ENCODE measurements around the gene NR2F1. TPM values are rescaled to one million over a fixed set of nuclear protein-coding genes. Genes with fewer than 3 reads are reported as not detected.

The NR2F1 gene
- total and polyA plus RNA-seq, 2 donors (not counting 3 experiments of a cell fraction or from before 2014, with no cell fraction given) = 21.5 to 38.7 TPM

DNA sequence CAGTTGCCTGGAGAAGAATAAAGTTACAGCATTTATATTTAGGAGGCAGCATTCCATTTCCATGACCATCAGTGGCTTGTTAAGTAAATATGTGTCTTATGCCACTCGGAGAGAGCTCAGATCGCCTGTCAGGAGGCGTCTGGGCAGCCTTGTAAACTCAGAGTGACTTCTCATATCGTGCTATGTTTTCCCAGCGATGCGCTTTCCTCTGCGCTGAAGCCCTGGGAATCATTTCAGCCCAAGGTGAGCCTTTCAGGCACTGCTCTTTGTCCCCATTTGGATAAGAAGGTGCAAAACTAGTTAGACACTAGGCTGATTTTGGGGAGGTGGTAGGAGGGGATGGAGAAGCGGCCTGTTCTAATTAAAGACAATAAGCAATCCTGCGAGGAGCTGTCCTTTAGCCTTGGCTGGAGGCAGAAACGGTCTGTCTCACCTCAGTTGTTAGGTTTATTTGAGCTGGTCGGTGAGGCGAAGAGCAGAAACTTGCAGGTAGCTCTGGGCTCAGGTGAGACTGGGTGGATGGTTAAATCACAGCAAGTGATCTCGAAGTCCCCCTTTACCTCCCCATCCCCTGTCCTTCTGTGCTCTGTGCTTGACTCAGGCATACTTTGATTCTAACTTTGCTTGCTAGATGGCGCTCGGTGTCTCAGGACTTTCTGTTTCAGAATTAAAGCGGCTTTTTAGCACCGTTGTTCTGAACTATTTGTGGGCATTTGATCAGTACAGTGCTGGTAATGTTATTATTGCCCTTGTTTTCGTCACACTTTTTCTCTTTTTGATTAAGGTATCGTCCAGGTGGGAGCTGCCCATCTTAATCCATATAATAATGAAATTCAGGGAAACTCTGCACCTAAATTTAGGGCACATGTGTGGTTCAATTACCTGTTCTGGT, 24.6 kb downstream of the NR2F1 start:
- BruUV-seq (replicated peaks) = no TSS peak
- H3K9me3 ChIP-seq (replicated peaks; ENCODE audit: control insufficient read depth, insufficient read depth, low read length) = no peaks in the 10 kb centered on the region
- no peak overlapping the region for H3K4me3 ChIP-seq (replicated peaks in 1 of 3; ENCODE audit: insufficient read depth in 1 of 3, low read depth in 1 of 3, low read length in 3 of 3)
- peaks cover 71 to 98% of the 10 kb centered on the region in 2 experiments for H3K27me3 ChIP-seq (ENCODE audit: control insufficient read depth in 2 of 2, insufficient read depth in 2 of 2, low read length in 2 of 2)
- dilution Hi-C loops (cut with MboI; ENCODE audit: extremely low pct_ligation_motif_present, low sequenced_read_pairs) = no loop called here
- H2AFZ ChIP-seq (ENCODE audit: low read depth, low read length) = no peak overlapping the region
- FAIRE-seq = peak; percentile 76
- H3K27ac ChIP-seq (ENCODE audit: insufficient read depth, low read depth, low read length) = no peak overlapping the region
- intact Hi-C loops (cut with micrococcal nuclease) = loop anchor here (1.0 to 5.0 kb wide), 4 partner anchors 23 to 310 kb away; no protein-coding TSS in a partner anchor
- no peaks in the 10 kb centered on the region for H3K9me1 ChIP-seq (replicated peaks; ENCODE audit: control insufficient read depth, extremely low read depth, insufficient read depth, low read length)
- POLR2A ChIA-PET = interaction anchor here (1.5 kb wide), 1 partner anchor 25 kb away, joined by 4 read pairs; the partner anchor contains the start of gene NR2F1
- DNase-seq (ENCODE audit: low read depth, low spot score) = peak; percentile 74
- CTCF ChIA-PET = interaction anchor here (0.7 to 3.4 kb wide), 24 partner anchors 10 to 1243 kb away, joined by 3 to 80 read pairs (median 4); partner anchors contain the start of gene NR2F1
- peaks cover 6% of the 10 kb centered on the region for H3K4me1 ChIP-seq (ENCODE audit: control insufficient read depth, extremely low read depth, insufficient read depth, low read length)
- H3K79me2 ChIP-seq (ENCODE audit: control insufficient read depth, insufficient read depth, low read length) = no peaks in the 10 kb centered on the region
- no peak overlapping the region for H3K9ac ChIP-seq (replicated peaks; ENCODE audit: extremely low read depth, insufficient read depth, low read length)
- peaks cover 9% of the 10 kb centered on the region for H4K20me1 ChIP-seq (replicated peaks; ENCODE audit: control insufficient read depth, extremely low read depth, insufficient read depth, low read length)
- H3K36me3 ChIP-seq (ENCODE audit: control insufficient read depth in 2 of 2, extremely low read depth in 1 of 2, insufficient read depth in 2 of 2, low read length in 2 of 2) = no peaks in the 10 kb centered on the region
- TF ChIP-seq, protein P1, sequence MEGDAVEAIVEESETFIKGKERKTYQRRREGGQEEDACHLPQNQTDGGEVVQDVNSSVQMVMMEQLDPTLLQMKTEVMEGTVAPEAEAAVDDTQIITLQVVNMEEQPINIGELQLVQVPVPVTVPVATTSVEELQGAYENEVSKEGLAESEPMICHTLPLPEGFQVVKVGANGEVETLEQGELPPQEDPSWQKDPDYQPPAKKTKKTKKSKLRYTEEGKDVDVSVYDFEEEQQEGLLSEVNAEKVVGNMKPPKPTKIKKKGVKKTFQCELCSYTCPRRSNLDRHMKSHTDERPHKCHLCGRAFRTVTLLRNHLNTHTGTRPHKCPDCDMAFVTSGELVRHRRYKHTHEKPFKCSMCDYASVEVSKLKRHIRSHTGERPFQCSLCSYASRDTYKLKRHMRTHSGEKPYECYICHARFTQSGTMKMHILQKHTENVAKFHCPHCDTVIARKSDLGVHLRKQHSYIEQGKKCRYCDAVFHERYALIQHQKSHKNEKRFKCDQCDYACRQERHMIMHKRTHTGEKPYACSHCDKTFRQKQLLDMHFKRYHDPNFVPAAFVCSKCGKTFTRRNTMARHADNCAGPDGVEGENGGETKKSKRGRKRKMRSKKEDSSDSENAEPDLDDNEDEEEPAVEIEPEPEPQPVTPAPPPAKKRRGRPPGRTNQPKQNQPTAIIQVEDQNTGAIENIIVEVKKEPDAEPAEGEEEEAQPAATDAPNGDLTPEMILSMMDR (IDR thresholded peaks at IDR 0.05; ENCODE audit: extremely low read depth in 1 of 2, insufficient read depth in 1 of 2, low read depth in 1 of 2, low read length in 2 of 2) = peak; percentile 28 to 59
- no peak for TF ChIP-seq POLR2A (IDR thresholded peaks at IDR 0.05; ENCODE audit: low read depth, low read length)
- peak overlapping the region; percentile 15 for H3K4me2 ChIP-seq (ENCODE audit: insufficient read depth, low read length)

DNA sequence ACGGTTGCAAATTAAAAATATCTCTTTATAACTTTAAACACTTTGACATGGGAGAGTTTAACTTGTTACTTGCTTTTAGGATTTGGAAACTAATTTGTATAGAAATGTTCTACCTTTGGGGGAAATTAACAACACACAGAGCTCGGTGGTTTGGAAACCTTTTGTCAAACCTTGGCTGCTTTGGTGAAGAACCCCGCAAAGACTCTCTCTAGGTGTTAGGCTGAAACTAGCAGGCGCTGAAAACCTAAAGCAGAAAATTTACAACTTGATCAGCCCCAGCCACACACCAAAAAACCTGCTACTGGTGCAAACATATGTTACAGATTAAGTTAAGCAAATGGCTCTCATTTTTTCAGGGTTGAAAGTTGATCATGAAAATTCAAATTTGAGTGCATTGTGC, 25.8 kb downstream of the NR2F1 start:
- BruUV-seq (replicated peaks) = no TSS peak
- no peak overlapping the region for H3K27ac ChIP-seq (ENCODE audit: insufficient read depth, low read depth, low read length)
- intact Hi-C loops (cut with micrococcal nuclease) (loop anchor here (2.0 to 5.0 kb wide), 3 partner anchors 24 to 308 kb away; no protein-coding TSS in a partner anchor), dilution Hi-C loops (cut with MboI; ENCODE audit: extremely low pct_ligation_motif_present, low sequenced_read_pairs) (no loop called here)
- no peaks in the 10 kb centered on the region for H3K9me1 ChIP-seq (replicated peaks; ENCODE audit: control insufficient read depth, extremely low read depth, insufficient read depth, low read length)
- no peak overlapping the region for H3K4me2 ChIP-seq (ENCODE audit: insufficient read depth, low read length)
- H3K9me3 ChIP-seq (replicated peaks; ENCODE audit: control insufficient read depth, insufficient read depth, low read length) = no peaks in the 10 kb centered on the region
- FAIRE-seq = no peak
- H3K79me2 ChIP-seq (ENCODE audit: control insufficient read depth, insufficient read depth, low read length) = no peaks in the 10 kb centered on the region
- H3K4me3 ChIP-seq (replicated peaks in 1 of 3; ENCODE audit: insufficient read depth in 1 of 3, low read depth in 1 of 3, low read length in 3 of 3) = no peak overlapping the region
- DNase-seq (ENCODE audit: low read depth, low spot score) = no peak
- ChIA-PET CTCF (interaction anchor here (0.5 to 2.8 kb wide), 6 partner anchors 9 to 699 kb away, joined by 3 to 15 read pairs (median 8); no protein-coding TSS in a partner anchor), POLR2A (no interaction called here)
- peaks cover 76 to 98% of the 10 kb centered on the region in 2 experiments for H3K27me3 ChIP-seq (ENCODE audit: control insufficient read depth in 2 of 2, insufficient read depth in 2 of 2, low read length in 2 of 2)
- TF ChIP-seq, protein P2, sequence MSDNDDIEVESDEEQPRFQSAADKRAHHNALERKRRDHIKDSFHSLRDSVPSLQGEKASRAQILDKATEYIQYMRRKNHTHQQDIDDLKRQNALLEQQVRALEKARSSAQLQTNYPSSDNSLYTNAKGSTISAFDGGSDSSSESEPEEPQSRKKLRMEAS (IDR thresholded peaks at IDR 0.05; ENCODE audit: insufficient read depth, insufficient read length) = no peak
- peak; percentile 38 for TF ChIP-seq EZH2 (IDR thresholded peaks at IDR 0.05; ENCODE audit: borderline replicate concordance, low read depth, low read length, severe bottlenecking)
- H3K9ac ChIP-seq (replicated peaks; ENCODE audit: extremely low read depth, insufficient read depth, low read length) = no peak overlapping the region
- H3K4me1 ChIP-seq (ENCODE audit: control insufficient read depth, extremely low read depth, insufficient read depth, low read length) = peaks cover 6% of the 10 kb centered on the region
- H3K36me3 ChIP-seq (ENCODE audit: control insufficient read depth in 2 of 2, extremely low read depth in 1 of 2, insufficient read depth in 2 of 2, low read length in 2 of 2) = no peaks in the 10 kb centered on the region
- peaks cover 9% of the 10 kb centered on the region for H4K20me1 ChIP-seq (replicated peaks; ENCODE audit: control insufficient read depth, extremely low read depth, insufficient read depth, low read length)
- H2AFZ ChIP-seq (ENCODE audit: low read depth, low read length) = no peak overlapping the region
